Stomach (tissue), 4 donors: ENCODE data around the gene CD300H.

ENCODE experiments used
- CTCF ChIP-seq, 7 experiments: fragments of 450-650 bp in 4 of 7; fragments of 200-600 bp in 3 of 7; sonication (generic) in 3 of 7; IDR thresholded peaks; one replicate each; pipeline ENCODE4 v1.5.1; 2016 to 2019; ENCODE audit warnings: antibody characterized with exemption in 7 of 7, control low read depth in 2 of 7, mild to moderate bottlenecking in 1 of 7
- POLR2A ChIP-seq, 4 donors: fragments of 450-650 bp; IDR thresholded peaks; one replicate each; pipeline ENCODE4 v1.6.1; 2016; ENCODE audit warnings: antibody characterized with exemption in 4 of 4, control low read depth in 2 of 4, mild to moderate bottlenecking in 1 of 4, moderate library complexity in 1 of 4

- TF ChIP-seq POLR2A (IDR thresholded peaks at IDR 0.05) (no peak), CTCF (IDR thresholded peaks at IDR 0.05) (no peak)
Observed at GRCh38 chr17:74605361-74605760, 38.1 kb upstream of the CD300H start.
